Transverse colon (tissue), 4 donors: ENCODE measurements around the gene CGNL1. TPM values are rescaled to one million over a fixed set of nuclear protein-coding genes. Genes with fewer than 3 reads are reported as not detected.
A peak's percentile ranks its signal among the peaks of the same experiment; 100 is the strongest.

ENCODE experiments used
- DNase-seq: peaks from one replicate; pipeline ENCODE4 v3.0.0-alpha.2; 2019
- H3K27ac ChIP-seq, 4 donors: fragments of 200-600 bp; sonication (generic); 2 replicates each; pipeline ENCODE4 v1.5.1; 2016 to 2018; ENCODE audit warnings: inconsistent platforms in 4 of 4
- H3K27me3 ChIP-seq: fragments of 200-600 bp; sonication (generic); 2 replicates; pipeline ENCODE4 v1.5.1; 2017; ENCODE audit warnings: inconsistent platforms
- H3K36me3 ChIP-seq, 4 donors: fragments of 200-600 bp; sonication (generic); 2 replicates each; pipeline ENCODE4 v1.5.1; 2017 to 2019; ENCODE audit warnings: inconsistent platforms in 4 of 4
- H3K4me1 ChIP-seq, 4 donors: fragments of 200-600 bp; sonication (generic); 2 replicates each; pipeline ENCODE4 v1.5.1; 2017 to 2020; ENCODE audit warnings: inconsistent platforms in 4 of 4
- H3K4me3 ChIP-seq, 4 donors: fragments of 200-600 bp; sonication (generic); 1 replicate in 1 of 4; 2 replicates in 3 of 4; pipeline versions ENCODE4 v1.5.1 to v1.6.1; 2017 to 2019; ENCODE audit warnings: inconsistent platforms in 4 of 4
- H3K9me3 ChIP-seq, 2 donors: fragments of 200-600 bp; sonication (generic); 2 replicates each; pipeline ENCODE4 v1.5.1; 2017 to 2019; ENCODE audit warnings: inconsistent platforms in 2 of 2
- CTCF ChIP-seq, 5 experiments: fragments of 200-600 bp in 3 of 5; fragments of 450-650 bp in 2 of 5; sonication (generic) in 3 of 5; IDR thresholded peaks; 1 replicate in 2 of 5; 2 replicates in 3 of 5; pipeline ENCODE4 v1.5.1; 2016 to 2017; ENCODE audit warnings: antibody characterized with exemption in 5 of 5, inconsistent platforms in 3 of 5, mild to moderate bottlenecking in 2 of 5, moderate library complexity in 1 of 5
- EP300 ChIP-seq: sonication (generic); formaldehyde crosslinking; IDR thresholded peaks from one replicate; pipeline ENCODE4 v1.6.1; 2017; ENCODE audit warnings: antibody characterized with exemption, low read depth
- POLR2A ChIP-seq: fragments of 450-650 bp; IDR thresholded peaks from one replicate; pipeline ENCODE4 v1.6.1; 2016; ENCODE audit warnings: antibody characterized with exemption, mild to moderate bottlenecking, moderate library complexity
- POLR2AphosphoS5 ChIP-seq, 3 donors: sonication (generic); formaldehyde crosslinking; IDR thresholded peaks; one replicate each; pipeline ENCODE4 v1.6.1; 2016; ENCODE audit warnings: antibody characterized with exemption in 3 of 3
- WGBS, 2 donors: methylation state at CpG; one replicate each; pipeline ENCODE4 v1.1.5; 2018; ENCODE audit warnings: low coverage in 1 of 2; 5-methylcytosine and 5-hydroxymethylcytosine counted together
- in situ Hi-C, 4 donors: fragments of 200-750 bp; cut with MboI; loops; one replicate each; pipeline versions ENCODE4 v1.15.0 to v1.15.1; 2017; ENCODE audit warnings: low sequenced_read_pairs in 3 of 4, low pct_ligation_motif_present in 1 of 4, low pct_unique_long_range_greater_than_20kb in 1 of 4
- intact Hi-C: fragments of 100-400 bp; cut with DNase I; formaldehyde crosslinking; loops from one replicate; pipeline ENCODE4 v1.15.1; 2023; ENCODE audit warnings: low total_unique reads
- total RNA-seq, 4 donors: library from RNA; depleted of rRNA; stranded (reverse); fragments of >200 nt; gene quantifications; one replicate each; pipeline ENCODE4 v1.1.0, GENCODE V29; 2016

The CGNL1 gene
- total RNA-seq, 4 donors from 2014 or later, result 1.1 to 2.2 (median 1.8) TPM

DNA sequence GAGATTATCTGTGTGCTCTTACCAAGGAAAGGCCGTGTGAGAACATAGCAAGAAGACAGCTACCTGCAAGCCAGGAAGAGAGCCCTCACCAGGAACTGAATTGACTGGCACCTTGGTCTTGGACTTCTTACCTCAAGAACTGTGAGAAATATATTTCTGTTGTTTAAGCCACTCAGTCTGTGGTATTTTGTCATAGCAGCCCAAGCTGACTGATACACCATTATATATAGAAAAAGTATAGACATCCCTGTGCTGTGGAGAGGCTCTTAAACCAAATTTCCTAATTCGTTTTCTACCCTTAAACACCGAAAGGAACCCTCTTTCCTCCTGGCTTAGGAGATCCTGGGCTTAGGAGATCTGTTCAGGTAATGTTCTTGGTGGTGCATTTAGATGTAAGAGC, 44.8 kb downstream of the CGNL1 start:
- 72 to 87% methylated on average over 3 of the region's 3 CpGs for WGBS, 2 donors
- no peak for TF ChIP-seq EP300
- no peak for TF ChIP-seq POLR2AphosphoS5 (IDR thresholded peaks at IDR 0.05)
- TF ChIP-seq POLR2A, result no peak
- no peak for TF ChIP-seq CTCF (IDR thresholded peaks at IDR 0.05)
- DNase-seq, result no peak
- Histone ChIP-seq H3K9me3 (no peaks in the 10 kb centered on the region), H3K4me1 (peaks cover 0 to 15% (median 7%) of the 10 kb centered on the region in 4 donors), H3K36me3 (no peaks in the 10 kb centered on the region), H3K27ac (no peak overlapping the region), H3K4me3 (no peak overlapping the region), H3K27me3 (no peaks in the 10 kb centered on the region)
- intact Hi-C loops, result no loop called here
- in situ Hi-C loops, result no loop called here

- peak overlapping the region in 1 of 4 donors; percentile 13 for H3K27ac ChIP-seq
- WGBS, 2 donors, result 32 to 44% methylated on average over 3 to 6 of the region's 6 CpGs
- DNase-seq, result peak; percentile 30
- intact Hi-C loops, result no loop called here
- H3K27me3 ChIP-seq, result no peaks in the 10 kb centered on the region
- in situ Hi-C loops, result no loop called here
- H3K4me1 ChIP-seq, result peaks cover 0 to 15% (median 7%) of the 10 kb centered on the region in 4 donors
- TF ChIP-seq CTCF (IDR thresholded peaks at IDR 0.05) (no peak), POLR2AphosphoS5 (IDR thresholded peaks at IDR 0.05) (no peak), EP300 (no peak), POLR2A (no peak)
- no peak overlapping the region for H3K4me3 ChIP-seq
- H3K36me3 ChIP-seq, result no peaks in the 10 kb centered on the region
- no peaks in the 10 kb centered on the region for H3K9me3 ChIP-seq
Observed at GRCh38 chr15:57421551-57421950, 45.2 kb downstream of the CGNL1 start.

DNA sequence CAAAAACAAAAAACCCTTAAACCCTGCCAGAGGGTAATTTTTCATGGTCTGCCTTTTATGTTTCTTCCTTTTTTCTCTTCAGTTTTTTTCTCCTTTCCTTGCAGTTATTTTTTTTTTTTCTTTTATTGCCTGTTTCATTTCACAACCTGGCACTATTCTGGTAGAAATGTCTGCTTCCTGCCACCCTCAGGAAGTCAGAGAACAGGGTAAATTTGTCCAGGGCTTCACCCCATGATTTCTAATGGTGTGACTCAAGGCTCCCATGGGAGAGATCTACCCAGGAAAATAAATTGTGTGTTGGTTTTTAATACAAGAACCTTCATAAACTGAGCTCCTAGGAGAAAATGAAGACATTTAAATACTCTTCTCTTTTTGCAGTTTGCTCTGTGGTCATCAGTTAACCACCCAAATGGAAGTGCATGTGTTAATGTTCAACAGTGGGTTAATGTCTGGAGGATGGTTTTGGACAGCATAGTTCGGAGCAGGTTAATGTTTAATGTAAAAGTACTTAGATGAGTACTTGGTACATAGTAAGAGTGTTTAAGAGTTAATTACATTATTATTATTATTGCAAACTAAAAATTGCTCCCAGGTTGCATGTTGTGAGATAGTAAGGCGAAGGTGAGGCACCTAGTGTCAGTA, 45.9 kb downstream of the CGNL1 start:
- TF ChIP-seq CTCF (IDR thresholded peaks at IDR 0.05), result no peak
- no peak for TF ChIP-seq EP300
- TF ChIP-seq POLR2A, result no peak
- TF ChIP-seq POLR2AphosphoS5 (IDR thresholded peaks at IDR 0.05), result no peak
- H3K4me1 ChIP-seq, result peaks cover 0 to 19% (median 10%) of the 10 kb centered on the region in 4 donors
- no peak for DNase-seq
- 45 to 63% methylated on average over 2 of the region's 2 CpGs for WGBS, 2 donors
- no peaks in the 10 kb centered on the region for H3K36me3 ChIP-seq
- no peak overlapping the region for H3K4me3 ChIP-seq
- H3K9me3 ChIP-seq, result no peaks in the 10 kb centered on the region
- H3K27me3 ChIP-seq, result no peaks in the 10 kb centered on the region
- intact Hi-C loops (no loop called here), in situ Hi-C loops (no loop called here)
- H3K27ac ChIP-seq, result peak overlapping the region in 1 of 4 donors; percentile 13

DNA sequence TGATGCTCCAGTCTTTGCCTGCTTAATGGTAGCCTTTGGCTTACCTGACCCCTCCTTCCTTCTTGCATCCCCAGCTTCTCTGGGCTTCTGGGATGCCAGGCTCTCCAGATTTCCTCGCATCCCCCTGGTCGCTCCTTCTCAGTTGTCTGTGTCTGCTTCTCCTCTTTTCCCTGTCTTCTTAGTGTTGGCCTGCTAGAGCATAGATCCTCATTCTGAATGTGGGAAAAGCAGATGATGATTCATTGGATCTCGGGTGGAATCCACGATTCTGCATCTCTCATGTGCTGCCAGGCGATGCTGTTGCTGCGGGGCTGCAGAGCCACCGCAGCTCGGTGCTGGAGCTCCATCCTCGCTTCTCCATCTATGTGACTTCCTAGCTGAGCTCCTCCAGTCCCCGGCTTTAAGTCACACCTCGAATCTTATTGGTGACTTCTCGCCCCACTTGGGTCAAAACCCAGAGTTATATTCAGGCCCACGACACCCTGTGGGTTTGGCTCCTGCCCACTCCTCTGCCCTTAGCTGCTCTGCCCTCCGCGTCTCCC, 47.4 kb downstream of the CGNL1 start:
- Histone ChIP-seq H3K9me3 (no peaks in the 10 kb centered on the region), H3K36me3 (no peaks in the 10 kb centered on the region), H3K27me3 (no peaks in the 10 kb centered on the region), H3K4me1 (peaks cover 0 to 29% (median 14%) of the 10 kb centered on the region in 4 donors), H3K4me3 (no peak overlapping the region), H3K27ac (no peak overlapping the region)
- in situ Hi-C loops (no loop called here), intact Hi-C loops (no loop called here)
- DNase-seq, result no peak
- WGBS, 2 donors, result 70 to 90% methylated on average over 2 to 15 of the region's 15 CpGs
- TF ChIP-seq EP300 (no peak), POLR2AphosphoS5 (IDR thresholded peaks at IDR 0.05) (no peak), POLR2A (no peak)
